HepG2 (cell line): ENCODE results near the gene RABL6. TPM values are rescaled to one million over a fixed set of nuclear protein-coding genes. Genes with fewer than 3 reads are reported as not detected.

Experiments
- ARHGAP35 ChIP-seq: sonication (generic); formaldehyde crosslinking; IDR thresholded peaks from 2 replicates; pipeline ENCODE4 v1.9.0; 2022; ENCODE audit warnings: mild to moderate bottlenecking, inconsistent platforms, moderate library complexity, missing genetic modification reagents, borderline replicate concordance
- BRD4 ChIP-seq: sonication (generic); formaldehyde crosslinking; IDR thresholded peaks from 2 replicates; pipeline ENCODE4 v1.4.0; 2020; ENCODE audit warnings: missing genetic modification reagents
- DNMT1 ChIP-seq: sonication (generic); formaldehyde crosslinking; IDR thresholded peaks from 2 replicates; pipeline ENCODE4 v1.5.1; 2020; ENCODE audit warnings: mild to moderate bottlenecking, missing genetic modification reagents
- ISL2 ChIP-seq: sonication (generic); formaldehyde crosslinking; IDR thresholded peaks from 2 replicates; pipeline ENCODE4 v1.5.0; 2020; ENCODE audit warnings: missing genetic modification reagents
- MAF1 ChIP-seq: sonication (generic); formaldehyde crosslinking; IDR thresholded peaks from 2 replicates; pipeline ENCODE4 v1.5.0; 2020; ENCODE audit warnings: missing genetic modification reagents, borderline replicate concordance
- NFATC3 ChIP-seq: sonication (generic); formaldehyde crosslinking; IDR thresholded peaks from 2 replicates; pipeline ENCODE4 v1.5.1; 2020; ENCODE audit warnings: mild to moderate bottlenecking, missing genetic modification reagents
- NFE2 ChIP-seq: sonication (generic); formaldehyde crosslinking; IDR thresholded peaks from 2 replicates; pipeline ENCODE4 v1.4.0; 2020; ENCODE audit warnings: missing genetic modification reagents
- NPAS2 ChIP-seq: sonication (generic); formaldehyde crosslinking; IDR thresholded peaks from 2 replicates; pipeline ENCODE4 v1.8.0; 2022; ENCODE audit warnings: mild to moderate bottlenecking, missing genetic modification reagents, borderline replicate concordance
- PHF21A ChIP-seq: sonication (generic); formaldehyde crosslinking; IDR thresholded peaks from 2 replicates; pipeline ENCODE4 v1.5.0; 2020; ENCODE audit warnings: mild to moderate bottlenecking, missing genetic modification reagents
- PITX1 ChIP-seq: sonication (generic); formaldehyde crosslinking; IDR thresholded peaks from 2 replicates; pipeline ENCODE4 v1.5.1; 2020; ENCODE audit warnings: mild to moderate bottlenecking, missing genetic modification reagents
- RAD21 ChIP-seq: fragments of 450-650 bp; formaldehyde crosslinking; IDR thresholded peaks from 2 replicates; pipeline ENCODE4 v1.5.0; 2020; ENCODE audit warnings: mild to moderate bottlenecking
- SALL2 ChIP-seq: sonication (generic); formaldehyde crosslinking; IDR thresholded peaks from 2 replicates; pipeline ENCODE4 v1.8.1; 2023; ENCODE audit warnings: mild to moderate bottlenecking, missing genetic modification reagents, inconsistent platforms
- TBP ChIP-seq: sonication (generic); formaldehyde crosslinking; IDR thresholded peaks from 2 replicates; pipeline ENCODE4 v1.5.0; 2020; ENCODE audit warnings: missing genetic modification reagents
- ZBTB3 ChIP-seq: sonication (generic); formaldehyde crosslinking; IDR thresholded peaks from 2 replicates; pipeline ENCODE4 v1.4.0; 2020; ENCODE audit warnings: low read depth, mild to moderate bottlenecking, moderate library complexity, missing genetic modification reagents, borderline replicate concordance
- ZNF549 ChIP-seq: sonication (generic); formaldehyde crosslinking; IDR thresholded peaks from 2 replicates; pipeline ENCODE4 v1.5.0; 2020; ENCODE audit warnings: missing genetic modification reagents
- ZNF879 ChIP-seq: sonication (generic); formaldehyde crosslinking; IDR thresholded peaks from 2 replicates; pipeline ENCODE4 v1.8.1; 2023; ENCODE audit warnings: missing genetic modification reagents
- polyA plus RNA-seq, 8 experiments: library from polyadenylated mRNA; depleted of rRNA in 3 of 8; stranded (reverse) in 7 of 8; unstranded in 1 of 8; fragments of >200 nt; fragmentation: Illumina TruSeq in 4 of 8; extraction: Trizol in 4 of 8; gene quantifications; 2 replicates each; pipeline versions ENCODE4 v1.2.1 to v1.2.3, GENCODE V29; 2011 to 2016; ENCODE audit warnings: low read depth in 4 of 8, missing spikeins in 1 of 8, mixed read lengths in 1 of 8; ENCODE audit not compliant: insufficient read depth in 1 of 8
- total RNA-seq, 5 experiments: library from RNA; depleted of rRNA; stranded (reverse); fragments of >200 nt; fragmentation: Illumina TruSeq; extraction: Trizol; gene quantifications; 2 replicates each; pipeline ENCODE4 v1.2.3, GENCODE V29; 2016; ENCODE audit warnings: low read depth in 1 of 5
- TF ChIP-seq, protein P1 (sequence below): sonication (generic); formaldehyde crosslinking; IDR thresholded peaks from 2 replicates; pipeline ENCODE4 v1.8.1; 2022; ENCODE audit warnings: low read depth, mild to moderate bottlenecking, missing genetic modification reagents
- TF ChIP-seq, protein P2 (sequence below): IDR thresholded peaks from 2 replicates; pipeline ENCODE4 v1.6.1; 2016; ENCODE audit warnings: low read depth, missing genetic modification reagents, missing compliant biosample characterization
- TF ChIP-seq, protein P3 (sequence below): sonication (generic); formaldehyde crosslinking; IDR thresholded peaks from 2 replicates; pipeline ENCODE4 v1.8.0; 2022; ENCODE audit warnings: mild to moderate bottlenecking, missing genetic modification reagents, moderate library complexity
- TF ChIP-seq, protein P4 (sequence below): IDR thresholded peaks from 2 replicates; pipeline ENCODE4 v1.6.1; 2016; ENCODE audit warnings: missing compliant biosample characterization, missing genetic modification reagents, borderline replicate concordance

Gene RABL6
- total and polyA plus RNA-seq, 2 of the 13 experiments (the other 11 are each of a cell fraction or from before 2014, with no cell fraction given): 81.5 to 125 TPM

DNA sequence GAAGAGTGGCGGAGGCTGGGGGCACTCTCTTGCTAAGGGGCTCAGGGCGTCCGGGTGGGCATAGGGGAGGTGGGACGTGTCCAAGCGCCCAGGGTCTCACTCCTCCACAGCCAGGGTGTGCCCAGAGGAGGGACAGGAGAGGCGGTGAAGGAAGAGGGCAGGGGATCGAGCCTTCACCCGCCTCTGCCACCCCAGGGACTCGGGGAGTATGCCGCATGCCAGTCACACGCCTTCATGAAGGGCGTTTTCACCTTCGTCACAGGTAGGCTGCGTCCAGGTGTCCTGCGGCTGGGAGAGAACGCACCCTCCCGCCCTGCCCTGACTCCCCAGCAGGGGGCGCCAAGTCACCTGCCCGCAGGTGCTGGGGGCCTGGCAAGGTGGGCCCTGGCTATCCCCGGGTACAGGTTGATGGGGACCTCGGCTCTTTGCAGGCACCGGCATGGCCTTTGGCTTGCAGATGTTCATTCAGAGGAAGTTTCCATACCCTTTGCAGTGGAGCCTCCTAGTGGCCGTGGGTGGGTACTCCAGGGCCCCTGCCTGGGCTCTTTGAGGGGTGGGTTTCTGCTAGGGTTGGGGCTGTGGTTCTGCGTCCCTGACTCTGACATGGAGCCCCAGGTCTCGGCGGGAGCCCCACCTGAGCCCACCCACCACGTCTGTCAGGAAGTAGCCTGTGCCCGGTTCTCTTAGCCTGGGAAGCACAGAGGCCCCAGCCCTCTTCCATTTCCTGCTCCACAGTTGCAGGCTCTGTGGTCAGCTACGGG, 16.1 kb upstream of the RABL6 start (continued):
- TF ChIP-seq ZBTB3 (CRISPR knock-in tag) (peak; percentile 32; the same call in 1 of the 2 replicates), RAD21 (CRISPR knock-in tag) (peak; percentile 55), TBP (CRISPR knock-in tag) (no peak), SALL2 (CRISPR knock-in tag) (no peak), NFE2 (no peak), MAF1 (CRISPR knock-in tag) (no peak), PHF21A (peak; percentile 55), ISL2 (CRISPR knock-in tag) (no peak), BRD4 (CRISPR knock-in tag) (peak; percentile 96), ZNF879 (CRISPR knock-in tag) (no peak), ZNF549 (no peak), ARHGAP35 (no peak), NPAS2 (CRISPR knock-in tag) (no peak), PITX1 (peak; percentile 51; the same call in 1 of the 2 replicates), DNMT1 (CRISPR knock-in tag) (no peak), NFATC3 (CRISPR knock-in tag) (no peak)
- TF ChIP-seq, protein P1, sequence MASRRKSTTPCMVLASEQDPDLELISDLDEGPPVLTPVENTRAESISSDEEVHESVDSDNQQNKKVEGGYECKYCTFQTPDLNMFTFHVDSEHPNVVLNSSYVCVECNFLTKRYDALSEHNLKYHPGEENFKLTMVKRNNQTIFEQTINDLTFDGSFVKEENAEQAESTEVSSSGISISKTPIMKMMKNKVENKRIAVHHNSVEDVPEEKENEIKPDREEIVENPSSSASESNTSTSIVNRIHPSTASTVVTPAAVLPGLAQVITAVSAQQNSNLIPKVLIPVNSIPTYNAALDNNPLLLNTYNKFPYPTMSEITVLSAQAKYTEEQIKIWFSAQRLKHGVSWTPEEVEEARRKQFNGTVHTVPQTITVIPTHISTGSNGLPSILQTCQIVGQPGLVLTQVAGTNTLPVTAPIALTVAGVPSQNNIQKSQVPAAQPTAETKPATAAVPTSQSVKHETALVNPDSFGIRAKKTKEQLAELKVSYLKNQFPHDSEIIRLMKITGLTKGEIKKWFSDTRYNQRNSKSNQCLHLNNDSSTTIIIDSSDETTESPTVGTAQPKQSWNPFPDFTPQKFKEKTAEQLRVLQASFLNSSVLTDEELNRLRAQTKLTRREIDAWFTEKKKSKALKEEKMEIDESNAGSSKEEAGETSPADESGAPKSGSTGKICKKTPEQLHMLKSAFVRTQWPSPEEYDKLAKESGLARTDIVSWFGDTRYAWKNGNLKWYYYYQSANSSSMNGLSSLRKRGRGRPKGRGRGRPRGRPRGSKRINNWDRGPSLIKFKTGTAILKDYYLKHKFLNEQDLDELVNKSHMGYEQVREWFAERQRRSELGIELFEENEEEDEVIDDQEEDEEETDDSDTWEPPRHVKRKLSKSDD (CRISPR knock-in tag): no peak
- TF ChIP-seq, protein P2, sequence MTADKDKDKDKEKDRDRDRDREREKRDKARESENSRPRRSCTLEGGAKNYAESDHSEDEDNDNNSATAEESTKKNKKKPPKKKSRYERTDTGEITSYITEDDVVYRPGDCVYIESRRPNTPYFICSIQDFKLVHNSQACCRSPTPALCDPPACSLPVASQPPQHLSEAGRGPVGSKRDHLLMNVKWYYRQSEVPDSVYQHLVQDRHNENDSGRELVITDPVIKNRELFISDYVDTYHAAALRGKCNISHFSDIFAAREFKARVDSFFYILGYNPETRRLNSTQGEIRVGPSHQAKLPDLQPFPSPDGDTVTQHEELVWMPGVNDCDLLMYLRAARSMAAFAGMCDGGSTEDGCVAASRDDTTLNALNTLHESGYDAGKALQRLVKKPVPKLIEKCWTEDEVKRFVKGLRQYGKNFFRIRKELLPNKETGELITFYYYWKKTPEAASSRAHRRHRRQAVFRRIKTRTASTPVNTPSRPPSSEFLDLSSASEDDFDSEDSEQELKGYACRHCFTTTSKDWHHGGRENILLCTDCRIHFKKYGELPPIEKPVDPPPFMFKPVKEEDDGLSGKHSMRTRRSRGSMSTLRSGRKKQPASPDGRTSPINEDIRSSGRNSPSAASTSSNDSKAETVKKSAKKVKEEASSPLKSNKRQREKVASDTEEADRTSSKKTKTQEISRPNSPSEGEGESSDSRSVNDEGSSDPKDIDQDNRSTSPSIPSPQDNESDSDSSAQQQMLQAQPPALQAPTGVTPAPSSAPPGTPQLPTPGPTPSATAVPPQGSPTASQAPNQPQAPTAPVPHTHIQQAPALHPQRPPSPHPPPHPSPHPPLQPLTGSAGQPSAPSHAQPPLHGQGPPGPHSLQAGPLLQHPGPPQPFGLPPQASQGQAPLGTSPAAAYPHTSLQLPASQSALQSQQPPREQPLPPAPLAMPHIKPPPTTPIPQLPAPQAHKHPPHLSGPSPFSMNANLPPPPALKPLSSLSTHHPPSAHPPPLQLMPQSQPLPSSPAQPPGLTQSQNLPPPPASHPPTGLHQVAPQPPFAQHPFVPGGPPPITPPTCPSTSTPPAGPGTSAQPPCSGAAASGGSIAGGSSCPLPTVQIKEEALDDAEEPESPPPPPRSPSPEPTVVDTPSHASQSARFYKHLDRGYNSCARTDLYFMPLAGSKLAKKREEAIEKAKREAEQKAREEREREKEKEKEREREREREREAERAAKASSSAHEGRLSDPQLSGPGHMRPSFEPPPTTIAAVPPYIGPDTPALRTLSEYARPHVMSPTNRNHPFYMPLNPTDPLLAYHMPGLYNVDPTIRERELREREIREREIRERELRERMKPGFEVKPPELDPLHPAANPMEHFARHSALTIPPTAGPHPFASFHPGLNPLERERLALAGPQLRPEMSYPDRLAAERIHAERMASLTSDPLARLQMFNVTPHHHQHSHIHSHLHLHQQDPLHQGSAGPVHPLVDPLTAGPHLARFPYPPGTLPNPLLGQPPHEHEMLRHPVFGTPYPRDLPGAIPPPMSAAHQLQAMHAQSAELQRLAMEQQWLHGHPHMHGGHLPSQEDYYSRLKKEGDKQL (CRISPR knock-in tag): no peak
- TF ChIP-seq, protein P3, sequence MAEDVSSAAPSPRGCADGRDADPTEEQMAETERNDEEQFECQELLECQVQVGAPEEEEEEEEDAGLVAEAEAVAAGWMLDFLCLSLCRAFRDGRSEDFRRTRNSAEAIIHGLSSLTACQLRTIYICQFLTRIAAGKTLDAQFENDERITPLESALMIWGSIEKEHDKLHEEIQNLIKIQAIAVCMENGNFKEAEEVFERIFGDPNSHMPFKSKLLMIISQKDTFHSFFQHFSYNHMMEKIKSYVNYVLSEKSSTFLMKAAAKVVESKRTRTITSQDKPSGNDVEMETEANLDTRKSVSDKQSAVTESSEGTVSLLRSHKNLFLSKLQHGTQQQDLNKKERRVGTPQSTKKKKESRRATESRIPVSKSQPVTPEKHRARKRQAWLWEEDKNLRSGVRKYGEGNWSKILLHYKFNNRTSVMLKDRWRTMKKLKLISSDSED: no peak
- TF ChIP-seq, protein P4, sequence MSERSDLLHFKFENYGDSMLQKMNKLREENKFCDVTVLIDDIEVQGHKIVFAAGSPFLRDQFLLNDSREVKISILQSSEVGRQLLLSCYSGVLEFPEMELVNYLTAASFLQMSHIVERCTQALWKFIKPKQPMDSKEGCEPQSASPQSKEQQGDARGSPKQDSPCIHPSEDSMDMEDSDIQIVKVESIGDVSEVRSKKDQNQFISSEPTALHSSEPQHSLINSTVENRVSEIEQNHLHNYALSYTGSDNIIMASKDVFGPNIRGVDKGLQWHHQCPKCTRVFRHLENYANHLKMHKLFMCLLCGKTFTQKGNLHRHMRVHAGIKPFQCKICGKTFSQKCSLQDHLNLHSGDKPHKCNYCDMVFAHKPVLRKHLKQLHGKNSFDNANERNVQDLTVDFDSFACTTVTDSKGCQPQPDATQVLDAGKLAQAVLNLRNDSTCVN: no peak
